ENCODE data around the gene MACF1. TPM values are rescaled to one million over a fixed set of nuclear protein-coding genes. Genes with fewer than 3 reads are reported as not detected.

The MACF1 gene
- total RNA-seq, 1 donor, result 554 TPM

GRCh38 chr1:39359028-39359570 lies 154.6 kb downstream of the MACF1 start:
- no peak for DNase-seq (ENCODE audit: low read depth)
- TF ChIP-seq CTCF (IDR thresholded peaks at IDR 0.05; ENCODE audit: insufficient read depth, low read depth, low read length), result no peak
- no peak overlapping the region for H3K4me3 ChIP-seq (ENCODE audit: low read depth, low read length)

- H3K4me3 ChIP-seq (ENCODE audit: low read depth, low read length), result no peak overlapping the region
- no peak for TF ChIP-seq CTCF (IDR thresholded peaks at IDR 0.05; ENCODE audit: insufficient read depth, low read depth, low read length)
- no peak for DNase-seq (ENCODE audit: low read depth)
Observed at GRCh38 chr1:39360731-39361130, 156.2 kb downstream of the MACF1 start.

GRCh38 chr1:39361446-39361845 lies 157.0 kb downstream of the MACF1 start:
- H3K4me3 ChIP-seq (ENCODE audit: low read depth, low read length), result no peak overlapping the region
- DNase-seq (ENCODE audit: low read depth), result no peak
- no peak for TF ChIP-seq CTCF (IDR thresholded peaks at IDR 0.05; ENCODE audit: insufficient read depth, low read depth, low read length)

GRCh38 chr1:39363267-39363666 lies 158.8 kb downstream of the MACF1 start:
- H3K4me3 ChIP-seq (ENCODE audit: low read depth, low read length), result no peak overlapping the region
- DNase-seq (ENCODE audit: low read depth), result no peak
- no peak for TF ChIP-seq CTCF (IDR thresholded peaks at IDR 0.05; ENCODE audit: insufficient read depth, low read depth, low read length)

GRCh38 chr1:39368045-39368444 lies 163.6 kb downstream of the MACF1 start:
- H3K4me3 ChIP-seq (ENCODE audit: low read depth, low read length), result no peak overlapping the region
- no peak for DNase-seq (ENCODE audit: low read depth)
- no peak for TF ChIP-seq CTCF (IDR thresholded peaks at IDR 0.05; ENCODE audit: insufficient read depth, low read depth, low read length)

GRCh38 chr1:39369565-39369964 lies 165.1 kb downstream of the MACF1 start:
- DNase-seq (ENCODE audit: low read depth), result no peak
- TF ChIP-seq CTCF (IDR thresholded peaks at IDR 0.05; ENCODE audit: insufficient read depth, low read depth, low read length), result no peak
- H3K4me3 ChIP-seq (ENCODE audit: low read depth, low read length), result no peak overlapping the region

- TF ChIP-seq CTCF (IDR thresholded peaks at IDR 0.05; ENCODE audit: insufficient read depth, low read depth, low read length), result no peak
- no peak for DNase-seq (ENCODE audit: low read depth)
- no peak overlapping the region for H3K4me3 ChIP-seq (ENCODE audit: low read depth, low read length)
Observed at GRCh38 chr1:39370602-39371001, 166.1 kb downstream of the MACF1 start.
